SKM-1 (cell line): ENCODE data around the gene KIAA1958.

Experiments used
- DNase-seq: peaks from one replicate; lab custom pipeline; 2025; ENCODE audit not compliant: unreplicated experiment; lab: John Stamatoyannopoulos, UW

The KIAA1958 gene

DNA sequence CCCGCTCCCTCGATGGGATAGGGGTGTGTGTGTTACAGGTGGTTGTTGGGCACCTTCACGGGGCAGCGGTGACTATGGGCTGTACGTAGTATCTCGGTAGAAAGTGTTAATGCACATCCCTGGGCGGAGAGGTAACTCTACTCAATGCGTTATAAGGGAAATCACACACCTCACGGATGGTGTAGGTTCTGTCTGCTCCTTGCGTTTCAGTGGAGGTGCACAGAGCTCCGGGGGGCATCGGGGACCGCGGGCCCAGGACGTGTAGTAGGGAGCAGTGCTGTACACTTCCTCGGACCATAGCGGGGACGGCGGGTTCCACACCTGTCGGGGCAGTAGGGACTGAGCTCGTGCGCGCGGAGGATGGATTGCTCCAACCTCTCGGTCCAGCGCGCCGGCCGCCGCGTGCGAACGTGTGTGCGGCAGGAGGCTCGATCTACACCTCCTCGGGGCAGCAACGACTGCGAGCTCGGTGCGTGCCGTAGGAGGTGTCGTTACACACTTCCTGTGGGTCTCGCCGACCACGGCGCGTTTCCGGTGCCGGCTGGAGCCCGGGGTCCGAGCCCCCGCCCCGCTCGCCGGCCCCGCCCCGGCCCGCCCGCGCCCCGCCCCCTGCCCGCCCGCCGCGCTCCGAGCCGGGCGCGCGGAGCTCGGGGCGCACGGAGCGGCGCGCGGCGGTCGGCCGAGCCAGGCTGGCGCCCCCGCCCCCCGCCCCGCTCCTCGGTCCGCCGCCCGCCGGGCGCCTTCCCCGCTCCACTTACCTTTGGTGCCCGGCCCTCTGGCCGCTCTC, at the start of gene KIAA1958:
KIAA1958 (plus strand) TSS at position 607 of the 787 bp plus-strand sequence. CDS start 87,254 bp downstream, outside the sequence.
- no peak for DNase-seq

GRCh38 chr9:112437406-112437805, 49.2 kb upstream of the KIAA1958 start:
- DNase-seq: no peak

DNA sequence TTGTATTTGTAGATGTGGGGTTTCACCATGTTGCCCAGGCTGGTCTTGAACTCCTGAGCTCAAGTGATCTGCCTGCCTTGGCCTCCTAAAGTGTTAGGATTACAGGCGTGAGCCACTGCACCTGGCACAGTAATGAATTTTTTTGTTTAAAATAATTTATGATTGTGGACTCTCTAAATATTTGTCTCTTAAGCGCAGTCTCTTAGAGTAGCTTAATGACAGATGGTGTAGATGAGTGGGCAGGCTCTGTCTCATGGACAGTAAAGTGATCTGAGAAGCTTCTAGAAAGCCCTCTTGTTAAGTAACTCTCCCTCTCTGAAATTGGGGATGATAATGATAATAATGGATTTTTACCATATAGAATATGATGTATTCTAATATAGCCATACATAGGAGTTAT, 47.5 kb upstream of the KIAA1958 start:
- DNase-seq: no peak

DNA sequence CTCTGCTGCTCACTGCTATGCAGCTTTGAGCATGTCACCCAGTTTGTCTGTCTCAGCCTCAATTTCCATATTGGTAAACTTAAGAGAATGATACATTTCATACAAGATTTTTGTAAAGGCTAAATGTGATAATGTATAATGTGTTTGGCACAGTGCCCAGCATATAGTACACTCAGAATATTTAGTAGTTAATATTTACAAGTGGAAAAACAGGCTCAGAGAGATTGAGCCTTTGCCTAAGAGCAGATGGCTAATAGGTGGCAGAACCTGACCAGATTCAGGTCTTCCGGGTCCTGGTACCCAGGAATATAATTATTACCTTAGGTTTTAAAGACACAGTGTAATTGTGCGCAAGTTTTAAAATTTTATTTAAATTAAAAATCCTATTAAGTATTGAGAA, 46.8 kb upstream of the KIAA1958 start:
- DNase-seq: no peak

- no peak for DNase-seq
Measured at GRCh38 chr9:112443200-112443599, 43.4 kb upstream of the KIAA1958 start.

DNA sequence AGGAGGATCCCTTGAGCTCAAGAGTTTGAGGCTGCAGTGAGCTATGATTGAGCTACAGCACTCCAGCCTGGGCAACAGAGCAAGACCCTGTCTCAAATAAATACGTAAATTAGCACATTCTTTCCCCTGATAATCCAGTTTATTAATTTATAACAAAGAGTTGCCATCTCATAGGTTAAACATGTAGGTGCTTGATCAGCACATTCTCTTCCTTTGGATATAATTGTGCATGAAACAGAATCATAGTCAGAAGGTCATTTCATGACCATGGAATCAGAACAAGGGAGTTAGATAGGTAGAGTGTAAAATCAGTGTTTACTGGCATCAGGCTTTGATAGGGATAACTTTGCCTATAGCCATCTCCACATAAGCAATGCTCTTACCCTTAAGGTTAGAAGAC, 43.0 kb upstream of the KIAA1958 start:
- DNase-seq: no peak

- no peak for DNase-seq
Measured at GRCh38 chr9:112445196-112445595, 41.4 kb upstream of the KIAA1958 start.

DNA sequence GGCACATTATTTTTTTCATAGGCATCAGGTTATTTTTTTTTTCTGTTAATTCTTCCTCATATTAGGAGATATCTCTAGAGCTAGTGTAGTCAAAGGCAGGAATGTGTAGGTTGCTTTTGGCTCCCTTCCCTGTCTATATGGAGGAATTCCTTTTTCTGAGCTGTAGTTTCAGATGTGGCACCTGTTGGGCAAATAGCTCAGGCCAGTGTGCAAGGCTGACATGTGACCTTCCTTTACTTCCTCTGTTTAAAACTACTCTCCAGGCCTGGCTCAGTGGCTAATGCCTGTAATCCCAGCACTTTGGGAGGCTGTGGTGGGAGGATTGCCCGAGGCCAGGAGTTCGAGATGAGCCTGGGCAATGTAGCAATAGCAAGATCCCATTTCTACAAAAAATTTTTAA, 40.5 kb upstream of the KIAA1958 start:
- no peak for DNase-seq

GRCh38 chr9:112446526-112446925, 40.1 kb upstream of the KIAA1958 start:
- DNase-seq: no peak

GRCh38 chr9:112447283-112447761, 39.3 kb upstream of the KIAA1958 start:
- no peak for DNase-seq

DNA sequence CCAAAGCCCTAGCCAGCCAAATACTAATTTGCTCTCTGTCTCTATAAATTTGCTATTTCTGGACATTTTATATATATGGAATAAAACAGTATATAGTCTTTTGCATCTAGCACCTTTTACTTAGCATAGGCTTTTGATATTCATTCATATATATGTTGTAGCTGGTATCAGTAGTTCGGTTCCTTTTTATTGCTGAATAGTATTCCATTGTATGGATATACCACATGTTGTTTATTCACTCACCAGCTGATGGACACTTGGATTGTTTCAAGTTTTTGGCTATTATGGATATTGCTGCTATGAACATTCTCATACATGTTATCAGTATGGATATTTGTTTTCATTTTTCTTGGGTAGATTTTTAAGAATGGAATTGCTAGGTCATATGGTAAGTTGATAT, 23.8 kb upstream of the KIAA1958 start:
- no peak for DNase-seq

GRCh38 chr9:112465352-112465751, 21.3 kb upstream of the KIAA1958 start:
- no peak for DNase-seq

DNA sequence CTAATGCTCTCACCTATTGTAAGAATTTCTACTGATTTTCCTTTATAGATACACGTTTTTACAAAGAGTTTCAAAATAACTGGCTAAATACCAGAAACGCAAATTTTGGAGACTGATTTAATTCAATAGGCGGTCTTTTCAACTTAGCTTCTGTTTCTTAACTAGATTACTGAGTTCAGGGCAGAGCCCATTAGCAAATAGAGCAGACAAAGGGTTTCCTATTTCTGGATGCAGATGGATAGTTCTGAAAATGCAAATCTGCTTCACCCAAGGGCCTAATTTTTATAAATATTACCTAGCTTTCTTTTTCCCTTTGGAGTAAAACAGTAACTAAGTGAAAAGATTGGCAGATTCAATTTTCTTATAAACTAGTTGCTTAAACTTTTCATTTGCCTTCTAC, 13.6 kb upstream of the KIAA1958 start:
- no peak for DNase-seq

DNA sequence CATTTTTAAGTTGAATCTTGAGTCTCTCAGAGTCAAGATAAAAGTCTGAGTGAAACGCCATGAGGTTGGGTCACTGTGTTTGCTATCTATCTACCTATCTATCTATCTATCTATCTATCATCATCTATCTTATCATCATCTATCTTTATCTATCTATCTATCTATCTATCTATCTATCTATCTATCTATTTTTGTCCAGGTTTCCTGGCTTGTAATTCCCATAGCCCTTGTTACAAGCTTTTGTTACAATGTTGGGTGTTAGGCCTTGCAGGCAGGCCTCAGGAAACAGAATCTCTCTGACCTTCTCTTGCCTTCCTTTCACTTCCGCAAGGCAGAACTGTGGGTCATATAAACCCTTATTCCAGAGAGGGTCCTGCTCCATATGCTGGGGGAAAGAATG, 12.6 kb upstream of the KIAA1958 start:
- no peak for DNase-seq

- no peak for DNase-seq
Measured at GRCh38 chr9:112475318-112475717, 11.3 kb upstream of the KIAA1958 start.

GRCh38 chr9:112477330-112477729, 9.3 kb upstream of the KIAA1958 start:
- no peak for DNase-seq

DNA sequence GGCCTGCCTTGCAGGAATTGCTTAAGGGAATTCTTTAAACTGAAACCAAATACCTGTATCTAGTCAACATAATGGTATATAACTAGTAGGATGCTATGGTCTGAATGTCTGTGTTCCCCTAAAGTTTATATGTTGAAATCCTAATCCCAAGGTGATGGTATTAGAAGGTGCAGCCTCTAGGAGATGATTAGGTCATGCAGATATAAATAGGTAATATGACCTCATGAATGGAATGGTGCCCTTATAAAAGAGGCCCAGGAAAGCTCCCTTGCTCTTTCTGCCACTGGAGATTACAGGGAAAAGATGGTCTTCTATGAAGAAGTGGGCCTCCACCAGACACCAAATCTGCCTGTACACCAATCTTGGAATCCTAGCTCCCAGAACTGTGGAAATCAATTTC, 7.4 kb upstream of the KIAA1958 start:
- no peak for DNase-seq

DNA sequence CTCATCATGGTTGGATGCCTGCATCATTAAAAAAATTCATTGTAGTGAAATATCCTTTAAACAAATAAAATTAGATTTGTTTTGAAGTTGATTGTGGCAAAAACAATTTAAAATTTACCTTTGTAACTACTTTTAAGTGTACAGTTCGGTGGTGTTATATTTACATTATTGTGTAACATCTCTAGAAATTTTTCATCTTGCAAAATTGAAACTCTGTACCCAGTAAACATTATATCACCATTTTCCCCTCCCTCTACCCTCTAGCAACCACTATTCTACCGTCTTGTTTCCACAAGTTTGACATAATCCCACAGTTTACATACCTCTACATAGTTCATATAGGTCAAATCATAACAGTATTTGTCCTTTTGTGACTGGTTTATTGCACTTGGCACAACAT, 2.0 kb upstream of the KIAA1958 start:
- DNase-seq: no peak

DNA sequence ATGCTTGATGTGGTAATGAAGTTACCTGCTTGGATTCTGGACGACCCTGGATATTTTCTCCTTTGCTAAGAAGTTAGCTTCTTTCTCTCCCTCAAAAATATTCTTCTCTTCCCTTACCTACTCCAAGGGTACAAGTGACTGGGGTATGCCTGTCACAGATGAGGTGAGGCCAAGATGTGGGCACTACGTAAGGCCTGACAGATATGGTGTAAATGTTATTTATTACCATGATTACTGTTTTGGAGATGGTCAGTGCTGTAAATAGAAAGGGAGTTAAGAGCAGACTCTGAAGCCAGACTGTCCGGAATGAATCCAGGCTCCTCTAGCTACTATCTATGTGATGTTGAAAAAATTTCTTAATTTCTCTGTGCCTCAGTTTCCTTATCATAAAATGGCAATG, 1.1 kb upstream of the KIAA1958 start:
- DNase-seq: no peak

- DNase-seq: no peak
Measured at GRCh38 chr9:112487008-112487798, 576 bp downstream of the KIAA1958 start.

DNA sequence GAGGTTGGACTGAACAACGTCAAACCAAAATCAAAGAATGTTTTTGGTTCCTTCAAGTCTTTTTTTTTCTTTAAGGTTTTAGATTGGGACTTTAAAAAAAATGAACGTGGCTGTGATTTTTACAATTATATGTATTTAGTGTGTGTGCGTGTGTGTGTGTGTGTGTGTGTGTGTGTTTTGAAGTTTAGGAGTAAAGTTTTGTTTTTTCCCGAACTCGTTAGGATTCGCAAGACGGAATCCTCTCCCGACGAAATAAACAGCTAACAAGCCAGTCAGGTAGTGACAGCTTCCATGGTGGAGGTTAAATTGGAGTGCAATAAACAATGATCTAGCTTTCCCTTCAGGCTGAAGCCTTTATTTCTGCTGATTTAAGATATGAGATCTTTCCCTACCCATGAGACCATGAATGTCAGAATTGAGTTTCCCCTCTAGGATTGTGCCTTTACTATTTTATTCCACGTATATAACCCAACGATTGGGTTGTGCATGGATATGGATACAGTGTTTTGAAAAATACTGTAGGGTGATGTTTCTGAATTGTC, 1.2 kb downstream of the KIAA1958 start:
- no peak for DNase-seq

DNA sequence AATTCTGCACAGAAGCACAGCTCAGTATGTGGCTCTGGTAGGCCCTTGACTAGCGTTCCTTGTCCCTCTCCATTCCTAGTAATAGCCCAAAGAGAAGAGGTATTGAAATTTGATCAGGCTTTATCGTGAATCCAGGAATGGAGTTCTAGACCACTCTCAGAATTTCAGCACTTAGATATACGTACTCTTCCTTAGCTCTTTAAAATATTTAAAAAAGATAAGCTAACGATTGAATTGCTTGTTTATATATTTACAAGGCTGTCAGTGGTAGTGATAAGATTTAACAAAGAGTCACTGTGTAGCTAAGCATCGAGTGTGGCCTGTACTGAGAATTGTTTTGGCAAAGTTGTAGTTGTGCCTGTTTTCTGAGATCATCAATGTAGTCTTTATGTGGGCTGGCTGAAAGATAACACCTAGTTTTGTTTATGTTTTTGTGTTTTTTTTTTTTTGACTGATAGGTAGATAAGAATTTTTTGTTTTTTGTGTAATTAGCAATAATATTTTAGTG, 2.5 kb downstream of the KIAA1958 start:
- no peak for DNase-seq
